ENCODE data around the gene ZC2HC1C. TPM values are rescaled to one million over a fixed set of nuclear protein-coding genes. Genes with fewer than 3 reads are reported as not detected.

Gene ZC2HC1C
- total and polyA plus RNA-seq, 2 of the 13 experiments (the other 11 are each of a cell fraction or from before 2014, with no cell fraction given) = 3.3 to 3.5 TPM

DNA sequence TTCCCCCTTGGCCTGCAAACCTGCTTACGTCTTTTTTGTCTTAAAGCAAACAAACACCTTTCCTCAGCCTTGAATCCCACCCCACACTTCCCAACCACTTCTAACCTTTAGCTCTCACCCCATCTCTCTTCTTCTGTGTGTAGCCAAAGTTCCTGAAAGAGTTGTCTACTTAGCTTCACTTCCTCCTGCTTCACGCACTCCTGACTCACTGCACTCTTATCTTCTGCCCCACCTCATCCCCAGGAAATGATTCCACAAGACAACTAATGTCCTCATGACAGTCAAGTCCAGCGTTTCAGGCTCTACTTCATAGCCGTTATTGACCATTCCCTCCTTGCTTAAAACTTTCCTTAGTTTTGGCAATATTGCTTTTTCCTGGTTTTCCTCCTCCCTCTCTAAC is 44.4 kb upstream of the ZC2HC1C start:
- POLR2A ChIA-PET = interaction anchor here (1.1 kb wide), 1 partner anchor 11 kb away, joined by 3 read pairs; no protein-coding TSS in a partner anchor
- Histone ChIP-seq H2AFZ (ENCODE audit: low read length) (no peak overlapping the region), H3K4me2 (ENCODE audit: low read depth, low read length) (no peak overlapping the region), H3K4me3 (replicated peaks in 1 of 3; ENCODE audit: insufficient read depth in 1 of 3, low read depth in 2 of 3, low read length in 3 of 3) (no peak overlapping the region), H3K4me1 (ENCODE audit: insufficient read depth, low read length) (no peaks in the 10 kb centered on the region), H3K27ac (ENCODE audit: extremely low read length, insufficient read depth, low read length) (no peak overlapping the region), H3K36me3 (replicated peaks in 1 of 2; ENCODE audit: control insufficient read depth in 1 of 2, insufficient read depth in 2 of 2, low read length in 2 of 2) (peaks cover 4 to 44% of the 10 kb centered on the region in 2 experiments), H3K9ac (ENCODE audit: insufficient read depth, low read depth, low read length) (no peak overlapping the region), H4K20me1 (ENCODE audit: insufficient read depth, low read length) (no peaks in the 10 kb centered on the region), H3K9me3 (ENCODE audit: low read length) (no peaks in the 10 kb centered on the region), H3K79me2 (ENCODE audit: insufficient read depth, low read length) (no peaks in the 10 kb centered on the region), H3K27me3 (ENCODE audit: control insufficient read depth in 1 of 2, insufficient read depth in 2 of 2, low read length in 2 of 2) (no peaks in the 10 kb centered on the region)
- FAIRE-seq = no peak
- no TSS peak for BruUV-seq (replicated peaks)
- intact Hi-C loops (cut with micrococcal nuclease; ENCODE audit: unreplicated experiment) (no loop called here), in situ Hi-C loops (cut with HindIII; ENCODE audit: extremely low pct_ligation_motif_present, low pct_unique_long_range_greater_than_20kb) (no loop called here)
- DNase-seq (ENCODE audit: low spot score) = no peak
- no peak for TF ChIP-seq MNT (IDR thresholded peaks at IDR 0.05)
- ATAC-seq = no peak
- CTCF ChIA-PET (ENCODE audit: low intra/inter-chr PET ratio, low total read pairs) = no interaction called here
- 89% methylated on average over 4 of the region's 4 CpGs for WGBS (ENCODE audit: low lambda C conversion rate)

DNA sequence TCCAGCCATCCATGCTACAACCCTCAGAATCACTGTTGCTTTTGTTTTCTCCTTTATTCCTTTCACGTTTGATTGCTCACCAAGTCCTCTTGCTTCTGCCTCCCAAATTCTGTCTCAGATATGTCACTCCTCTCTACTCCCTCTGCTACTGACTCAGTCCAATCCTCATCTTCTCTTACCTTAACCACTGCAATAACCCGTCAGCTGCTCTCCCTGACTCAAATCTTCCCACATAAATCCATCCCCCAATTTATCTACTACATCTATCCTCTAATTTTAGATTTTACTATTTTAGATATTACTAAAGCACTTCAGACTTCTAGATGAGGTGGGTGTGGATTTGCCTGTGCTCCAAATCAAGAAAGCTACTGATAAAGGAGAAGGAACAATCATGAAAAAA is 43.6 kb upstream of the ZC2HC1C start:
- Histone ChIP-seq H3K9ac (ENCODE audit: insufficient read depth, low read depth, low read length) (no peak overlapping the region), H3K27me3 (ENCODE audit: control insufficient read depth in 1 of 2, insufficient read depth in 2 of 2, low read length in 2 of 2) (no peaks in the 10 kb centered on the region), H3K4me2 (ENCODE audit: low read depth, low read length) (no peak overlapping the region), H2AFZ (ENCODE audit: low read length) (no peak overlapping the region), H3K79me2 (ENCODE audit: insufficient read depth, low read length) (no peaks in the 10 kb centered on the region), H3K4me3 (replicated peaks in 1 of 3; ENCODE audit: insufficient read depth in 1 of 3, low read depth in 2 of 3, low read length in 3 of 3) (no peak overlapping the region), H3K9me3 (ENCODE audit: low read length) (no peaks in the 10 kb centered on the region), H3K27ac (ENCODE audit: extremely low read length, insufficient read depth, low read length) (no peak overlapping the region), H4K20me1 (ENCODE audit: insufficient read depth, low read length) (no peaks in the 10 kb centered on the region), H3K4me1 (ENCODE audit: insufficient read depth, low read length) (no peaks in the 10 kb centered on the region), H3K36me3 (replicated peaks in 1 of 2; ENCODE audit: control insufficient read depth in 1 of 2, insufficient read depth in 2 of 2, low read length in 2 of 2) (peaks cover 6 to 45% of the 10 kb centered on the region in 2 experiments)
- TF ChIP-seq TBL1XR1 (IDR thresholded peaks at IDR 0.05; ENCODE audit: borderline replicate concordance, low read length, partially characterized antibody) (no peak), ZBTB46 (CRISPR knock-in tag; IDR thresholded peaks at IDR 0.05; ENCODE audit: borderline replicate concordance) (no peak), IKZF1 (IDR thresholded peaks at IDR 0.05) (no peak), AGO2 (optimal IDR thresholded peaks at IDR 0.05; ENCODE audit: low read depth, low read length) (no peak)
- TF ChIP-seq, protein P1, sequence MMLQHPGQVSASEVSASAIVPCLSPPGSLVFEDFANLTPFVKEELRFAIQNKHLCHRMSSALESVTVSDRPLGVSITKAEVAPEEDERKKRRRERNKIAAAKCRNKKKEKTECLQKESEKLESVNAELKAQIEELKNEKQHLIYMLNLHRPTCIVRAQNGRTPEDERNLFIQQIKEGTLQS (CRISPR knock-in tag; IDR thresholded peaks at IDR 0.05) = no peak
- ChIA-PET CTCF (ENCODE audit: low intra/inter-chr PET ratio, low total read pairs) (no interaction called here), POLR2A (no interaction called here)
- BruUV-seq (replicated peaks) = no TSS peak
- intact Hi-C loops (cut with micrococcal nuclease; ENCODE audit: unreplicated experiment) (no loop called here), in situ Hi-C loops (cut with HindIII; ENCODE audit: extremely low pct_ligation_motif_present, low pct_unique_long_range_greater_than_20kb) (no loop called here)
- 97% methylated on average over 2 of the region's 2 CpGs for WGBS (ENCODE audit: low lambda C conversion rate)
- DNase-seq (ENCODE audit: low spot score) (no peak), ATAC-seq (no peak), FAIRE-seq (no peak)
